Fibroblast of the aortic adventitia (primary cell): ENCODE data around the gene FILIP1. TPM values are rescaled to one million over a fixed set of nuclear protein-coding genes. Genes with fewer than 3 reads are reported as not detected.

Experiments used
- DNase-seq: peaks from one replicate; pipeline ENCODE4 v3.0.0-alpha.2; 2010; ENCODE audit warnings: low read depth
- H3K4me3 ChIP-seq: 2 replicates; pipeline ENCODE4 v1.5.1; 2011; ENCODE audit warnings: low read depth, mild to moderate bottlenecking, control low read depth, low read length, moderate library complexity
- total RNA-seq: library from RNA; depleted of rRNA; stranded (reverse); fragments of >200 nt; gene quantifications from 2 replicates; pipeline ENCODE4 v1.2.3, GENCODE V29; 2012; ENCODE audit warnings: low replicate concordance
- TF ChIP-seq, protein P1 (sequence below): IDR thresholded peaks from 2 replicates; pipeline ENCODE4 v1.5.1; 2011; ENCODE audit warnings: mild to moderate bottlenecking, low read length, control low read depth, inconsistent platforms; ENCODE audit not compliant: insufficient read depth

The FILIP1 gene
- total RNA-seq, 1 donor = 0.45 TPM

DNA sequence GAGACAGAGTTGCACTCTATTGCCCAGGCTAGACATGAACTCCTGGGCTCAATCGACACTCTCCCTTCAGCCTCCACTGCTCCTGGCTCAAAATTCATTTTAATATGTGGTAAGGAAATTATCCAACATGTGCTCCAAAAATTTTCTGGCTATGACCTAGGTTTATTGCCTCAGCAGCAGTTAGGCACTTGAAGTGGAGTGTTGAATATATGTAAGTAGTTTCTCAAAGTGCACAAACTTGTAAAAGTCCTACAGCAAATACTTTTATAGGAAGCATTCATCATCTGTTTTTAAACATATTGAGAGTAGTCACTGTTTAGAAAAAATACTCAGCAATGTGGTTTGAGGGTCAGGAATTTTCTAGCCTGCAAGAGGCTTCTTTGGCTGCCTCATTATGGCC lies 13.2 kb downstream of the FILIP1 start:
- TF ChIP-seq, protein P1, sequence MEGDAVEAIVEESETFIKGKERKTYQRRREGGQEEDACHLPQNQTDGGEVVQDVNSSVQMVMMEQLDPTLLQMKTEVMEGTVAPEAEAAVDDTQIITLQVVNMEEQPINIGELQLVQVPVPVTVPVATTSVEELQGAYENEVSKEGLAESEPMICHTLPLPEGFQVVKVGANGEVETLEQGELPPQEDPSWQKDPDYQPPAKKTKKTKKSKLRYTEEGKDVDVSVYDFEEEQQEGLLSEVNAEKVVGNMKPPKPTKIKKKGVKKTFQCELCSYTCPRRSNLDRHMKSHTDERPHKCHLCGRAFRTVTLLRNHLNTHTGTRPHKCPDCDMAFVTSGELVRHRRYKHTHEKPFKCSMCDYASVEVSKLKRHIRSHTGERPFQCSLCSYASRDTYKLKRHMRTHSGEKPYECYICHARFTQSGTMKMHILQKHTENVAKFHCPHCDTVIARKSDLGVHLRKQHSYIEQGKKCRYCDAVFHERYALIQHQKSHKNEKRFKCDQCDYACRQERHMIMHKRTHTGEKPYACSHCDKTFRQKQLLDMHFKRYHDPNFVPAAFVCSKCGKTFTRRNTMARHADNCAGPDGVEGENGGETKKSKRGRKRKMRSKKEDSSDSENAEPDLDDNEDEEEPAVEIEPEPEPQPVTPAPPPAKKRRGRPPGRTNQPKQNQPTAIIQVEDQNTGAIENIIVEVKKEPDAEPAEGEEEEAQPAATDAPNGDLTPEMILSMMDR = no peak
- H3K4me3 ChIP-seq = no peak overlapping the region
- DNase-seq = peak; percentile 47

DNA sequence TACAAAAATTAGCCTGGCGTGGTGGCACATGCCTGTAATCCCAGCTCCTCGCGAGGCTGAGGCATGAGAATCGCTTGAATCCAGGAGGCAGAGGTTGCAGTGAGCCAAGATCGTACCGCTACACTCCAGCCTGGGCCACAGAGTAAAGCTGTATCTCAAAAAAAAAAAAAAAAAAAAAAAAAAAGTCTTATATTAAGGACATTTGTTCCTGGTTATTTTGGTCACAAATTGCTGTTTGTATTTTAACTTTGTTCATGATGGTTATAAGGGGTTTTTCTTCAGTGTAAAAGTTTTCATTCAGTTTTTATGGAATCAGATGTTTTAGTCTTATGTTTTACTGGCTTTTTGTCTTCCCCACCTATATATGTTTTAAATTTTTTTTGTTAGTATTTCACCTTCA lies 13.9 kb downstream of the FILIP1 start:
- TF ChIP-seq, protein P1 = no peak
- no peak overlapping the region for H3K4me3 ChIP-seq
- no peak for DNase-seq

DNA sequence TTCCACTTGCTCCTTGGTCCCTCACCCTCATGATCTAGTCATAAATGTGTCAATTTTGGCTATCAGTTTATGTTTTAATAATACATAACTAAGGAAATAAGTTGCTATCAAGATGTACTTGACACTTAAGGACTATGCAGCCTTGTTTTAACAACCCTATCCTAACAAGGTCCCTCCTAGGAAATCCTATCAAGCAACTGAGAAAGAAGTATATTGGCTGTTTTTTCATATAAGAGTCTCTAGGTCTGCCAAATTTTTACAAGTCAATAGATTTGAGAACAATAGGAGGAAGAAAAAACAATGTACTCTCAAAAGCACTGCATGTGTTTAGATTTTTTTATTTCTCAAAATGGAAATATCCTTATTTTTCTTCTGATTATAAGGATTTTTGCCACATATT lies 14.7 kb downstream of the FILIP1 start:
- no peak for DNase-seq
- TF ChIP-seq, protein P1 = no peak
- no peak overlapping the region for H3K4me3 ChIP-seq

DNA sequence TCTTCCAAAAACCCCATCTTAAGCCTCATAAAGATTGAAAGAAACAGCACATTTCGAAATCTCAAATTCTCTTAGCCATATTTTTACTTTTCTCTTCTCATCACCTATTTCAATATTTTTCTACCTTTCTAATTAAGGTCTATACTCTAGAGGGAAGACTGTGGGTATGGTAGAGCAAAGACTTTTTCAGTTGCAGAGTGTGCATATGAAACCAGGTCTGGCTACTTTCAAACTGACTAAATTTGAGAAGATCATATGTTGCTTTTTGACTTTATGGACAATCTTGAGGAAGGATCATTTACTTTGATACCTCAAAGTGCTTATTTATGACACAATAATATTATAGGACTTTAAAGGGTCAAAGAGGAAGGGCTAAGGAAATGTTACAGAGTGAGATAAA lies 20.7 kb downstream of the FILIP1 start:
- TF ChIP-seq, protein P1 = no peak
- H3K4me3 ChIP-seq = no peak overlapping the region
- DNase-seq = no peak

DNA sequence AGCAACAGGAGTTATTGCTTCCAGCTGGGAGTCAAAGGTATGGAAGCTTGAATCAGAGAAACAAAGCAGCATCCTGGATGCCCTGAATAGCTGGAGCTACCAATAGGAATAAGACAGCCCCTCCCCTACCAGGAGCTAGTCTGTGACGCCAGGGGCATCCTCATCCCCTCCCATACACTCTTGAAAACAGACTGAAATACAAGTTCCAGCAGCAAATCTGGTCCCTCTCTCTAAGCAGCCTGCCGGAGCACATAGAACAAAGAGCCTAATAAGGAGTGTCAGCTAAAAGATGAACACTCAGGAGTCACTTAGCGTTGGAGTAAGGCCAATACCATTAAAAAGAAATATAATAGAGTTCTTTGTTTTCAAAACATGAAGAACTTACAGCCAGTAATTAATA lies 25.6 kb downstream of the FILIP1 start:
- no peak for DNase-seq
- TF ChIP-seq, protein P1 = no peak
- H3K4me3 ChIP-seq = no peak overlapping the region

DNA sequence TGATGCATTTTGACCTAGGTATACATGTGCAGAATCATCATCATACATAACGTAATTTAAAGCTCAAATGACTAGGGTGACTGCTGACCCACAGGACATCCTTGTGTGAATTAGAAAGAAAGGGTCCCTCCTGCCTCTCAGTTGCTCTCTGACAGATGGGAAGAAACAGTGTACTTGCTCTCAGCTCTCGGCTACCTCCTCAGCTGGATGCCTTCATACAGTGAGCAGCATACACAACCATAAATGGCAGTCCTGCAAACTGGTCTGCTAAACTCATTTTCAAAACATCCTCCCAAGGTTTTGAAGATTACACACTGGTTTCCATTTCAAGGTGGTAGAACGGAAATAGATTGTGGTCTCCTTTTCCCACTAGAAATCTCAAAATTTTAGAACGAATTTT lies 26.3 kb downstream of the FILIP1 start:
- TF ChIP-seq, protein P1 = no peak
- H3K4me3 ChIP-seq = no peak overlapping the region
- no peak for DNase-seq

DNA sequence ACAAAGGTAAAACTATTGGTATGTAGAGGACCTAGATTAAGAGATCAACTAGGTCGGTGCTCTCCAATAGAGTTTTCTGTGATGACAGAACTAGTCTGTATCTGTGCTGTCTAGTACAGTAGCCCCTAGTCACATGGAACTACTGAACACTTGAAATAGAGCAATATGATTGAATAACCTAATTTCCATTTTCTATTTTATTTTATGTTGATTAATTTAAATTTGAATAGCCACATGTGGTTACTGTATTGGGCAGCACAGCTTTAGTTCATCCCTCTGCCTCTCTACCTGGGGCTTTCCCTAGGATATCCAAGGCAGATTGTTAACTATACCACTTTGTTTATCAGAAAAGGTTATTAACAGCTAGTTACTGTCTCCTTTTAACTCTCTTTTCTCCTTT lies 27.0 kb downstream of the FILIP1 start:
- no peak overlapping the region for H3K4me3 ChIP-seq
- DNase-seq = no peak
- TF ChIP-seq, protein P1 = no peak
